Sciatic nerve (tissue), 2 donors: ENCODE results near the gene ADAM11. TPM values are rescaled to one million over a fixed set of nuclear protein-coding genes. Genes with fewer than 3 reads are reported as not detected.
"Not testable (repeated sequence)": the region's sequence is repeated elsewhere in the genome, so short reads cannot be mapped to it uniquely, and the experiment has no call there.

Source experiments
- ATAC-seq: fragments of 200-7000 bp; cut with Tn5 transposase; one replicate; pipeline ENCODE4 v1.9.1; 2020; ENCODE audit warnings: mild to moderate bottlenecking, moderate library complexity
- DNase-seq: peaks from one replicate; pipeline ENCODE4 v3.0.0-alpha.2; 2020; ENCODE audit warnings: low spot score
- intact Hi-C: fragments of 100-400 bp; cut with DNase I; formaldehyde crosslinking; loops from one replicate; pipeline ENCODE4 v1.14.2; 2022
- total RNA-seq: library from RNA; stranded (reverse); fragmentation: NEBNext Ultra II Directional; extraction: Animal tissue kit (Norgen Biotek cat#: 25700); gene quantifications from one replicate; pipeline ENCODE4 v1.2.1, GENCODE V29; 2021
- donor health status: DM: no; HTN: no; CAD: no.
- donor health status: DM: no; HTN: no; CAD: no.

The ADAM11 gene
- total RNA-seq, 1 donor from 2014 or later = 0.53 TPM

DNA sequence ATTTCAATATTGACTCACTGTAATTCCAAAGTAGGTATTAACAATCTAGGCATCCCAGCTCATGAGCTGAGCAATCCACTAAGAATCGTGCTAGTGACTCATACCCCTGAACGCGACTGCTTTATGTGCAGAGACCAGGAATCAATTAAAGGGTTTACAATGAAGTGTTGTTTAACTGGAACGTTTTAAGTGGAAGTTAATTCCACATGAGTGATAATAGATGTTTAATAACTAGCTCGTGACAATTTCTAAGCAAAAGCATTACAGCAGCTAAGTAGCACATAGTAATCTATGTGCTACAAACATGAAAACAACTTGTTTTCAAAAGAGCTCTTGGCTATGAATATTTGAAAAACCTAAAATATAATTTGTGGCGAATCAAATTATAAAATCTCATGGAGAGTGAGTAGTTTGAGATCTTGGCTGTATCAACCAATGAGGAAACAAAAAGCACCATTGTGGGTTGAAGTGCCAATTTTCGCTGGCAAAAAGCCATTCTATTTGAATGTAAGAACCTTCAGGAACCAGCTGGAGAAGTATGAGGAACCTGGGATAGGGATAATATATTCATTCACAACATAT lies 61.9 kb downstream of the ADAM11 start:
- ATAC-seq (no peak), DNase-seq (no peak)
- intact Hi-C loops = no loop called here

DNA sequence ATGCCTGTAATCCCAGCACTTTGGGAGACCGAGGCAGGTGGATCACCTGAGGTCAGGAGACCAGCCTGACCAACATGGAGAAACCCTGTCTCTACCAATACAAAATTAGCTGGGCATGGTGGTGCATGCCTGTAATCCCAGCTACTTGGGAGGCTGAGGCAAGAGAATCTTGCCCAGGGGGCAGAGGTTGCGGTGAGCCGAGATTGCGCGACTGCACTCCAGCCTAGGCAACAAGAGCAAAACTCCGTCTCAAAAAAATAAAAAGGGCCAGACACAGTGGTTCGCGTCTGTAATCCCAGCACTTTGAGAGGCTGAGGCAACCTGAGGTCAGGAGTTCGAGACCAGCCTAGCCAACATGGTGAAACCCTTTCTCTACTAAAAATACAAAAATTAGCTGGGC lies 66.4 kb downstream of the ADAM11 start:
- ATAC-seq, intact Hi-C loops, DNase-seq: not testable (repeated sequence)

DNA sequence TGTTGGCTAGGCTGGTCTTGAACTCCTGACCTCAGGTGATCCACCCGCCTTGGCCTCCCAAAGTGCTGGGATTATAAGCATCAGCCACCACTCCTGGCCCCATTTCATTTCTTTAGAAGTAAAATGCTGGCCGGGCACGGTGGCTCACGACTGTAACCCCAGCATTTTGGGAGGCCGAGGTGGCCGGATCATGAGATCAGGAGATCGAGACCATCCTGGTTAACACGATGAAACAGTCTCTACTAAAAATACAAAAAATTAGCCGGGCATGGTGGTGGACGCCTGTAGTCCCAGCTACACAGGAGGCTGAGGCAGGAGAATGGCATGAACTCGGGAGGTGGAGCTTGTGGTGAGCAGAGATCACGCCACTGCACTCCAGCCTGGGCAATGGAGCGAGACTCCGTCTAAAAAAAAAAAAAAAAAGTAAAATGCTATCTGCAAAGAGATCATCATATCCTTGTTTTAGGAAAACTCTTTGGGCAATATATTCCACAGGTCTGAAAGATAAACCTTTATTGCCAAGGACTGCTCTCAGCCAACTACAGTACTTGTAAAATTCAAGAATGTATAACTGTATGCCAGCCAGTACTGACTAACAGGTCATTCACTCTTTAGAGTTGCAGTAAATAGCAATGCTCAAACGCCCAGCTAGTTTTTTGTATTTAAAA lies 67.5 kb downstream of the ADAM11 start:
- DNase-seq = no peak
- intact Hi-C loops = no loop called here
- ATAC-seq = no peak

DNA sequence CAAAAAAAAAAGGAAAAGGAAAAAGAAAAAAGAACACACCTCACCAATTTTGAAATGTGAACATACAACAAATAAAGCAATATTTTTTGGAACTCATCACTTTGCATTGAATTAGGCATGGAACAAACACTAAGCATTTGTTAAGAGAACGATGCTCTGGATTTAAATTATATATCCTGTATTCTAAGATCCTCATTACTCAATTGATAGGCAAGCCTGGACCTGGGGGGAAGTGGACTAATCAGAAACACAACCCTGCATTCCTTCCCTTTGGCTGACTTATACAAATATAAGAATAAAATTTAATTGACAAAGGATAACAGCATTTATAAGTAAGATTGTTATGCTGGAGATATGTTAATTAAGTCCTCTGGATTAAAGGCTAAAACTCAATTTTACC lies 69.1 kb downstream of the ADAM11 start:
- DNase-seq (no peak), ATAC-seq (no peak)
- intact Hi-C loops = no loop called here

DNA sequence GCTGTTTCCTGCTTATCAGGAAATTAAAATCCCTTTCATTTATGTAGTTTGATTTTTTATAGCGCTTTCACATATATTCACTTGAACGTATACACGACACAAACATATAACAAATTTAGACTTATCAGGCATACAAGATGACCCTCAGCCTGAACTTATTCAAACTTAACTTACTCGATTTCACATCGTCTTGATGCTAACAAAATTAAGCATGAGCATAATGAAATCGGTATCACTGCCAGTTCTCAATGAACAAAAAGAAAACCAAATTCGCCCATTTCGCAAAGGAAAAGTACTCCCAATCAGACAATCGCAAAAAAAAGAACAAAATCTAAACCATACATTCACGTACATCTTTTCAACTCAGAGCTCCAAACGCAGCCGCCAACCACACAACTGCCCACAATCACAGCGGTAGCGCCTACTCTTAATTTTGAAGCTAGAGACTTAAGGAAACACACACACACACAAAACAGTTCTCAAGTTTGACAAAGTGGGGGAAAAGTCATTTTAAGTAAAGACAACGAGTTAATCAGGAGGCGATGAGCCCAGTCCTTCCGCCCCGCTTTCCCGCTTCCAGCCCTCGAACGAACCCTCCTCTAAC lies 70.2 kb downstream of the ADAM11 start:
- no peak for DNase-seq
- intact Hi-C loops = no loop called here
- no peak for ATAC-seq

DNA sequence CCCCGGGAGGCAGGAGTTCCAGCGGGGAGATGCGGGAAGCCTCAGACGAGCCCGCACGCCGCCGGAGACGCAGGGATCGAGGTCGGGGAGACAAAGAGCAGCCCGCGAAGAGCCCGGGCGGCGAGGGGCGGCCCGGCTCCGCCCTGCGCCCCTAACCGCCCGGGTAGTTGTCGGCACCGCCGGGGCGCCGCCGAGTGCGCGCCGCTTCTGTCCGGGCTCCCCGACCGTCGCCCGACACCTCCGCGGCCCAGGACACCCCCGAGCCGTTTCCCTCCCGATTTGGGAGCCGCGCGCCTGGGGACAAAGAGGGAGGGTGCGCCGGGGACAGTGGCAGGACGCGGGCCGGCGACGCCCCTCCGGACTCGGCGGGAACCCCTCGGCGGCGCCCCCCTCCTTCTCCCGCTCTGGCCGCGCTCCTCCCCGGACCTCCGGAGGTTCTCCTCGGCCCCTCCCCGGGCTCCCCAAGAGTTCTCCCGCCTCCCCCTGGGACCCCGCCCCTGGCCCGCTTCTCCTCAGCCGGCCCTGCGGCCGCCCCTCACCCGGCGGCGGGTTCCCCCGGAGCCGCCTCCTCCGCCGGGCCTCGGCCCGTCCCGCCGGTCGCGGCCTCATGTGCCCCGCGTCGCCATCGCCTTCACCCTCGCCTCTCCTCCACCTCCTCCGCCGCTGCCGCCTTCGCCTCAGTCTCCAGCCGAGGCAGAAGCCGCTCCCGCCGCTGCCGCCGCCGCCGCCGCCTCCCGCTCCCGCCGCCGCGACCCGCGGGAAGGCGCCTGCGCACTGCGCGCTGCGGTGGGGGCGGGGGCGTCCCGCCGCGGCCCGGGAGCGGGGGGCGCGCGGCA lies 71.0 kb downstream of the ADAM11 start, which contains the start of gene GJC1:
Gene GJC1, minus strand, starts transcription at position 765 of the 836 bp plus-strand sequence. CDS start 24,470 bp downstream, outside the sequence.
- DNase-seq (peak; percentile 58), ATAC-seq (no peak)
- intact Hi-C loops = no loop called here

DNA sequence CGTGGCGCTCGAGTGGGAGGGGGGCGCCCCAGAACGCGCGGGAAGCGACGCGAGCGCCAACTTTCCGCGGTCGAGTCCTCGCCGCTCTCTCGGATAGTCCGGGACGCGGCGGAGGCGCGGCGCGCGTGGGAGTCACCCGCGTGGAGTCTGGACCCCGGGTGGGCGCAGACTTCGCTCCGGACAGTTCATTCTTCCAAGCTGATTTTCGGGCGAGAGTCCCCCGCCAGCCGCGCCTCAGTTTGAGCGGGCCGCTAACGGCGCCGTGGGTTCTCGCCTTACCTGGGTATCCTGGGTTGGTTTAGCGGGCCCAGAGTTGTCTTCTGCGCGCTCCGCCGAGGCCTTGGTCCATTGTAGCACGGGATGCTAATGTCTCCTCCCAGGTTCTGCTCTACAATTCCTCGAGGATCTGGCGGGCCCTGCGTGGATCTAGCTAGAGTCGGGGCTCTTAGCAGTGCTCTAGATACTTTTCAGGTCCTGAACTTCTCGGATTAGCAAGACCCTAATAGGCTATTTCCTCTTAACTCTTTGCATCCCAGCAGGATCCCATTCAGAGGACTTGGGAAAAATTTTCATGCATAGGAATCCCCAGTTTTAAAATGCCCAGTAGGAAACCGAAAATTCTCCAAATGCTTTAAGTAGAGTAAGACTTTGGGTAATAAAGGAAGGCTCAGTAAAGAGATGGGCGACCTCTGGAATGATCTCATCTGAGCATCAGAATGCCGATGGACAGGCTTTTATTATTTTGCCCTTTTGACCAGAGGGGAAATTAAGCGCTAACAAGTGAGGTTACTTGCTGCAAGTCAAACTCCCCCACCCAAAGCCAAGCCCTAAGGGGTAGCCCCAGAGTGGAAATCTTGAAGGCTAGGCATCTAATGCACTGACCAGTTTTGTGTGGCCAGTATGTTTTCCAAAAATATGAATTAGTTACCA lies 71.8 kb downstream of the ADAM11 start:
- ATAC-seq (peak; percentile 57), DNase-seq (peak; percentile 60)
- intact Hi-C loops = no loop called here

DNA sequence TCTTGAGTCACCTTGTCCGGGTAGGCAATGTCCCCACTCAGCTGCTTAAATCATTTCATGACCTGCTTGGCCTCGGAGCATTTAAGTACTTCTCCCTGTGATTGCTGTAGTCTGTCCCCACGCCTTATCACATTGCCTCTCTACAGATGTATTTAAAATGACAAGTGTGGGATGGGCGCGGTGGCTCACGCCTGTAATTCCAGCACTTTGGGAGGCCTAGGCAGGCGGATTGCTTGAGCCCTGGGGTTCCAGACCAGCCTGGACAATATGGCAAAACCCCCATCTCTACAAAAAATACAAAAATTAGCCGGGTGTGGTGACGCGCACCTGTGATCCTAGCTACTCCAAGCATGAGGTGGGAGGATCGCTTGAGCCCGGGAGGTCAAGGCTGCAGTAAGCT lies 72.6 kb downstream of the ADAM11 start:
- ATAC-seq (no peak), DNase-seq (peak; percentile 18)
- intact Hi-C loops = no loop called here

Other genes with a start within 250 kb of the ADAM11 start
- 22.9 TPM for gene FZD2, start 201.5 kb upstream of the ADAM11 start, total RNA-seq
- not detected for gene MEIOC, start 102.5 kb upstream of the ADAM11 start, total RNA-seq
- 18.9 TPM for gene CCDC43, start 69.2 kb upstream of the ADAM11 start, total RNA-seq
- 10.3 TPM for gene DBF4B, start 50.3 kb upstream of the ADAM11 start, total RNA-seq
- 7.9 TPM for gene GJC1, start 71.3 kb downstream of the ADAM11 start, total RNA-seq
- 5.8 TPM for gene HIGD1B, start 88.9 kb downstream of the ADAM11 start, total RNA-seq
- 75.2 TPM for gene EFTUD2, start 140.5 kb downstream of the ADAM11 start, total RNA-seq
- gene GFAP, start 156.5 kb downstream of the ADAM11 start, total RNA-seq = 9.2 TPM
- gene KIF18B, start 188.8 kb downstream of the ADAM11 start, total RNA-seq = 0.40 TPM
- 6.0 TPM for gene C1QL1, start 209.3 kb downstream of the ADAM11 start, total RNA-seq